Stimulated activated CD4-positive, alpha-beta T cell treated with anti-CD3 and anti-CD28 coated beads, Interleukin-4, amount 100 ng/mL, for 48 hours (primary cell): ENCODE results near the gene ZCCHC4.

ENCODE experiments used
- DNase-seq, 2 donors: peaks; one replicate each; pipeline ENCODE4 v3.0.0-alpha.2; 2020; ENCODE audit warnings: low read depth in 2 of 2

The ZCCHC4 gene

DNA sequence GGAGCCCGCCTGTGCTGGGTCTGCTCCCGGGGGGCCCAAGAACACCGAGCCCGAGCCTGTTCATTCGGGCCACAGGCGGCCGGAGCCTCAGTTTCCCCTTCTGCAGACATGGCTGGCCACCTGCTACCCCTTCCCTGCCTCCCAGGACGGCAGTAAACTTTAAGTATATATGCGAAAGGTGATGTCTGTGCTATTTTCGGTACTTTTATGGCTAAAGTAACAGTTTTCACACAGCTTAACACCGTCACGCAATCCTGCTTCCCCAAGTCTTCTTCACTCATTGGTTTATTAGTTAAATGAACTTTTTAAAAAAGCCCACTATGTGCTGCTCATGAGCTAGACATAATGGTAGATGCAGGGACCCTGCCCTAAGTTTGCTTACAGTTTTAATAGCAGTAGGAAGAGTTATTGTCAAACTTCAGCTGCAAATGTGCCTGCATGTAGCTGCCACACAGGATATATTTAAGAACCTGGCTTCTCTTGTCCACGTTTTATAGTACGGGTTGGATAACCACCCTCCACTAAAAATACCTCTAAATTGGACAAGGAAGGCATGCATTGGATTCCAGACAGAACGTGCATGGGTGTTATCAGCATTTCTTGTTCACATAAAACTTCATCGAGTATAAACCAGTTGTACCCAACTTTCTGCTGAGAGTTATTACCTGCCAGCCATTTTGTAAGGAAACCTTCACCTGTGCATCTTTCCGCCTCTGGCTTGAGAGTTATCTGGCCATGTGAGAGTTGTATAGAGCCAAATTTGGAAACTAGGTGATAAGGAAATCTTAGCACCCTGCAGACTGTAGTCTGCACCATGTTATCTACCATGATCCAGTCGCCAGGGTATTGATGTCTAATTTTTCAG is 65.2 kb downstream of the ZCCHC4 start:
- no peak for DNase-seq

DNA sequence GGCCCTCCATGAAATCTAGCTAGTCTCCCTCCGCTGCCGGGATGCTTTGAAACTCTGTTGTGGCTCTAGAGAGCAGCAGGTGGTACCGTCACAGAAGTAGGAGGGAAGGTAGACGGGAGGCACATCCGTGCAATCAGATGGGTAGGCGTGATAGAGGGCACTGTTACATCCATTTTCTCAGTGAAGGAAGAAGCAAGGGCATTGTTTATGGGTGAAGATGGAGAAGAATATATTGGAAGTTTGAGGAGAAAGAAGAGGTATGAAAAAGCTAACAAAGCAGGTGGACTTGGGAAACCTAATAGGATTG is 65.8 kb downstream of the ZCCHC4 start:
- DNase-seq = no peak

DNA sequence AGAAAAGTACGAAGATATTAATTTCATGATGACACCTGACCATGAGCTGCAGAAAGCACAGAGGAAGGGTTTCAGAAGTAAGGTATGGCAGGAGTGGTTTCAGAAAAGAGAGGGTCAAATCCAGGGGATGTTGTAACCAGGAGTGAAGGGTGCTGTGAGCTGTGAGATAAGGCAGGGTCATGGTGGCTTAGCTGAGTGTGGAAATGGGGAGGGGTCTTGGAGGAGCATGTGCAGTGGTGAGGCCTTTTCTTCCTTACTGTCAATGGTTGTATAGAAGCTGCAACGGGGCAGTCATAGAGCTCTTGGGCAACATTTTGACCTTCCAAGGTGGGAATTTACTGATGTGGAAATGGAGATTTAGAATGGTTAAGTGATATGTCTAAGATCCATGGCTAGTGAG is 67.0 kb downstream of the ZCCHC4 start:
- DNase-seq = no peak

DNA sequence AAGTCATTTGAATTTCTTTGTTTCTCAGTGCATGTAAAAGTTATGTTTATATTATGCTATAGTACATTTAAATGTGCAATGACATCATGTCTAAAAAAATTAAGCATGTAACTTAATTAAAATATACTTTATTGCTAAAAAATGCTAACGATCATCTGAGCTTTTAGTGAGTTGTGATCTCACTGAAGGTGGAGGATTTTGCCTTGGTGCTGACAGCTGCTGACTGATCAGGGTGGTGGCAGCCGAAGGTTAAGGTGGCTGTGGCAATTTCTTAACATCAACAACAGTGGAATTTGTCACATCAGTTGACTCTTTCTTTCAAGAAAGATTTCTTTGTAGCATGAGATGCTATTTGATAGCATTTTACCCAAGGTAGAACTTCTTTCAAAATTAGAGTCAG is 71.1 kb downstream of the ZCCHC4 start:
- DNase-seq = no peak

DNA sequence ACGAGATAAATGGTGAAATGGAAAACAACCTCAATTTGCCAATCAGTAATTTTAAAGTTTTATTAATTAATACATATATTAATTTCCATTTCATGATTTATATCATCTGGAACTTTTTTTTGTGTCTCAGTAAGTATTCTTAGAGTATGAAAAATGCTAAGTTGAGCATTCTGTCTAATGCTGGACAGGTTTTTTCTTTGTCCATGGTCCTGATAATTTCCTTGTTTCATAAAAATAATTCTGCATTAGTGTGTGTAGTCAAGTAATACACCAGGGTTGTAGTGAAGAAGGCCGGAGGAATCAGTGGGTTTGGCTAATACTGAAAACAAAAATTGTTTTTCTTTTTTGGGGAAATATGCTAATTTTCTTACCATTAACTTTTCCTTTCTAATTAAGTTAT is 74.4 kb downstream of the ZCCHC4 start:
- no peak for DNase-seq

DNA sequence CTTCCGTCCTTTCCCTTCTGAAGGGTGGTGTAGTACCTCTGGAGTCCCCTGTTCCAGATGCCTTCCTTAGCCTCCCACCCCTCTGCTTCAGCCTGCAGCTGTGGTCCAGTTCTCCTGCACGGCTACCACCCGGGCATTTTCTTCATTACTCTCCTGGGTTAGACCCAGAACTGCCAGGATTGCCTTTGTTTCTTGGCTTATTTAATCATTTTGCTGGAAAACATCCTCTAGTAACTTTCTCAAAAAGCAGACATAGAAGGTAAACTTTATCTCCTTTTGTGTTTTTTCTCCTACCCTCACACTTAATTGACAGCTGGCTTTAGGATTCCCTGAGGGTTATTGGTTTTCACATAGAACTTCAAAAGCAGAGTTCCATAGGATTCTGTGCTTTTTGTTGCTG is 84.7 kb downstream of the ZCCHC4 start:
- DNase-seq = no peak

DNA sequence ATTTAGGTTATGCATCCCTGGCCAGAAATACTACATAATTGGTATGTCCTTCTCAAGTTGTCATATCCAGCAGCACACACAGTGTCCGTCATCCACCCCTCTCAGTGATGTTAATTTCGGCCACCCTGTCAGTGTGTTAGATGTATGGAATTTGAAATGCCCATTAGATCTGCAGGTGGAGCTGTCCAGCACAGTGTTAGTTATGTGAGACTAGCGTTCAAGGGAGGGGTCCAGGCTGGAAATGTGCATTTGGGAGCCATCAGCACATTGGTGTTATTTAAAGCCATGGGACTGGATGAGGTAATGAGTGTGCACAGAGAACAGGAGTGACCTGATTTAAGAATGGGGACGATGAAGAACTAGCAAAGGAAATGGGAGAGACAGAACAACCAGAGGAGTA is 86.9 kb downstream of the ZCCHC4 start:
- no peak for DNase-seq

DNA sequence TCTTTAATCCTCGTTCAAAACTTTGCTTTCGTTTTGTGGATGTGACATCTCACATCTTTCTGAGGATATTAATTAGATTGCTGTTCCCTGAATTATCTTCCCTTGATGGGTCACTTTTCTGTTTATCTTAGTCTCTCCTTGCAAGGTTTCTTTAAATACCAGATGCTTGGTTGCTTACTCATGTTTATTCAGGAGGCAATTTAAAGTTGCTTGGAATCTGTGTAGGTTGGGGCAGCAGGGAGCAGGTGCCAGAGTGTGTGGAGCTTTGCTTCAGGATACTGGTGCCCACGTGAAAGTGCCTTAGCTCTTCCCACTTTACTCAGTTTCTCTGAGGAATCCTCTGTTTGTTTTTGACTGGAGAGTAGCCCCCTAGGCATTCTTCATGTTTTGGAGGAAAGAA is 88.5 kb downstream of the ZCCHC4 start:
- DNase-seq = no peak

DNA sequence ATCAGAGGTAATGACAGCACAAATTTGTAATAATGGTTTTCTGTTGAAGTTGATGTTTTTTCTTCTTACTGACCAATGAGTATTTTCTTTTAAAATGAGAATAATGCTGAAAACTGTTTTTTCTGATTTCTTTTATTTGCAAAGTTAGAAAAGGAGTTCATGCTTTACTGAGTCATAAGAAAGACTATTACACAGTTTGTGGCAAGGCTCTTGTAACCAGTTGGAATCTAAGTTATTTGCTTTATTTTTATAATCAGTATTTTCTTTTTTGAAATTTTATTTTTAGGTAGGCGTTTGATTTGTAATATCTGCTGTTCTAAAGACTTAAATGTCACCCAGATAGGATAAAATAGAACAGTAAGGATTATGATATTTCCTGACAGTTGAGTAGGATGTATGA is 89.9 kb downstream of the ZCCHC4 start:
- no peak for DNase-seq

DNA sequence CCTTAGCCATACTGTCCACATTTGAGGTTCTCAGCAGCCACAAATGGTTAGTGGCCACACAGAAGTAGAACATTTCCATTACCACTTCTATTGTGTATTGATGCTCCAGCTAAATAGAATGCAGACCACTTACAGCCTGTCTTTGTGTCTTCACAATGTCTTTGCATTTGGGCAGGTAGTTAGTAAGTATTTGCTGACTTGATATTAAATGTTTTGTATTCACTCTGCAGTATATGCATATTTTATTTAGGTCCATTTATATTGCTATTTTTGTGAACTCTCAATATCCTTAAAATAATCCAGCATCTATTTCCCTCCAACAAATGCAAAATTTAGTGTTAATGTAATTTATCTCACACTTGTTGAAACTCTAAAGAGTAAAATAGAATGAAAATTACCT is 91.1 kb downstream of the ZCCHC4 start:
- no peak for DNase-seq

DNA sequence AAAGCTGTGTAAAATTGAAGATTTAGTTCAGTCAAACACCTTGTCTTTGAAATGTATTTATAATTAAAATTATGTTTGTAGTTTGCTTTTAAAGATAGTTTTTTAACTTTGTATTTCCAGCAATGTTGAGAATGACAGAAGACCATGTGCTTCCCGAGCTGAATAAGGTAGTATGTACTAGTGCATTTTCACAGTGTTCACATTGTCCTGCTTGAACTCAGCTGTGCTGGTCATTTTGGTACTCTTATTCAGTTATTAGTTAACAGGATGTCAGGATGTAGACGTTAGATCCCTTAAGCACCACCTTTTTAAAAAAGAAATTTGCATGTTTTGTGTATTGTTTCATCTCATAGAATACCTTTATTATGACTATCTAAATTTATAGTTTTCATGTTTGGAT is 92.9 kb downstream of the ZCCHC4 start:
- no peak for DNase-seq

DNA sequence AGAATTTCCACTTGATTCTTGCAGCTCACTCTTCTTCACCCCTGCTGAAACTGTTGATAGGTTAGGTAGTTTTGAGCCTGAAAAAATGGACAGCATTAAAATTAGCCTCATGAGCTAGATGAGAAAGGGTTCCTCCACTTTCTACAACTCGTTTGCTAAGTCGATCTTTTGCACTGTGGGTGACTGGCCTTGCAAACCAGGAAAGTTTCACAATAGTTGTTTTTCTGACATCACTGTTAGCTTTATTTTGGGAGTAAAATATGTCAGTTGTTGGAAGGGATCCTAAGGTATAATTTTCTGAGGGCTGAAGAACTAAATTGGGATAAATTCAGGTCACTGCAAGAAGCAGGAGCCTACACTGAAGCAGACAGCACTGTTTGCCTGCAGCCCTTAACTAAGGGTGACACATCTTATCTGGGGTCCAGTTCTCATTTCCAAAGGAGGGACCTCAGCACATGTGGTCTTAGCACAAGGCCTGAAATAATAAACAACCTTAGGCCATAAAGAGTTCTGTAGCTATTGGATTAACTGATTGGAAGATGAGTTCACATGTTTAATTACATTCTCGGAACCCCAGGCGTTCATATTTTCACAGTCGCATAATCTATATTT is 93.6 kb downstream of the ZCCHC4 start:
- no peak for DNase-seq

DNA sequence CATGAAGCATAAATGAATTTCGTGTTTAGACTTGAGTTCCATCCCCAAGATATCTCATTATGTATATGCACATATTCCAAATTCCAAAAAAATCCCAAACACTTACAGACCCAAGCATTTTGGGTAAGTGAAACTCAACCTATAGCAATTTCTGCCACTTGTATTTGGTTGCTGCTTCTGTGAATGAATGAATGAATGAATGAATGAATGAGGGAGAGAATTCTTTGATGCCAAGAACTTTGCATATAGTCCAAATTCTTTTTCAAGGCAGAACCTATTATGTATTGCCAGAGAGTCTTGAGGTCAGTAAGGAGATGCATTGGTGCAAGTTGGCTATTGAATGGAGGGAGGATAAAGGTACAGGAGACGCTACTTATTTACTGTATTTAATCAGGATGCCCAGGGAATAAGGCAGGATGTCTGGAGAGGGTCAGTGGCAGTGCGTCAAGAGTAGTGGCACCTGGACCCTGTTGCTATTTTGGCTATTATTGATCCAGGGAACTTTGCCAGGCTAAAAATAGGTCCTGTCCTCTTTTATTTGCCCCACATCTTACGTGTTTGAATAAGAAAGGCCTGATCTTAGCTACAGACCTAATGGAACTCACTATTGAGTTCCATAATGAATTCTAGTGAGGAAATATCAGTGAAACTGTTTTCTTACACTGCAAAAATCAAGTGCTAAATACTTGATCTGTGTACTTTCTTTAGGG is 98.4 kb downstream of the ZCCHC4 start:
- no peak for DNase-seq

DNA sequence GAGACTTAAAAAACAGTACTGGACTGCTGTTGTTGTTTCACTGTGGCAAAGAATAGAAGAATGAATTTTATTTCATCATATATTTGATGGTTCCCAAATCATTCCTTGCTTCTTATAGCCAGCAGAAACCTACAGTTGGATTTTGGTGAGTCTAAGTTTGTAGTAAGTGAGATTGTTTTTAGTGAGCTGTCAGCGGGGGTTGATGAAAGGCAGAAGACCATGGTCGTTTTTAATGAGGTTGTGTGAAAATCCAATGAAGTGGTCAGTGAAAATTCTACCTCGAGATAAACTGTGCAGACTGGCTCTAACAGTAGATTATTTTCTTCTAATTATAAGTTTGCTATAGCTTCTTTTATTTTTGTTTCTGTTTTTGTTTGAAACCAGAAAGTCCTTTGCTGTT is 100.7 kb downstream of the ZCCHC4 start:
- no peak for DNase-seq

DNA sequence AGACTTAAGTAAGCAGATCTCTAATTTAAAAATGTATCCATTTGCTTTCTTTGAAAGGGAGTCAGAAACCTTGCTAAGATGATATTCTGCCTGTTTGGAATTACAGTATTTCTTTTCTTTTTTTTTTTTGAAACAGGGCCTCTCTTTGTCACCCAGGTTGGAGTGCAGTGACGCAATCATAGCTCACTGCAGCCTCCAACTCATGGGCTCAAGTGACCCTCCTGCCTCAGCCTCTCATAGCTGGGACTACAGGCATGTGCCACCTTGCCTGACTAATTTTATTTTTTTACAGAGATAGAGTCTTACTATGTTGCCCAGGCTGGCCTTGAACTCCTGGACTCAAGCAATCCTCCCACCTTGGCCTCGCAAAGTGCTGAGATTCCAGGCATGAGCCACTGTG is 104.4 kb downstream of the ZCCHC4 start:
- DNase-seq = no peak
